ENCODE data around the gene DALRD3. TPM values are rescaled to one million over a fixed set of nuclear protein-coding genes. Genes with fewer than 3 reads are reported as not detected.

DALRD3 gene
- total and polyA plus RNA-seq, 2 of the 8 experiments (the other 6 are each of a cell fraction or from before 2014, with no cell fraction given), result 30.4 to 86.5 TPM

- TF ChIP-seq RNF2 (IDR thresholded peaks at IDR 0.05; ENCODE audit: borderline replicate concordance, low read depth, low read length, missing control alignments, poor library complexity, severe bottlenecking) (no peak), HDAC2 (IDR thresholded peaks at IDR 0.05; ENCODE audit: borderline replicate concordance in 1 of 2, low read depth in 2 of 2, low read length in 2 of 2) (no peak; a peak in 1 of 4 replicates), MAX (IDR thresholded peaks at IDR 0.05) (peak; percentile 80), GTF2F1 (IDR thresholded peaks at IDR 0.05; ENCODE audit: borderline replicate concordance, low read depth, low read length) (peak; percentile 17; the same call in 1 of the 2 replicates), KDM5A (IDR thresholded peaks at IDR 0.05; ENCODE audit: low read length) (no peak; the same call in 1 of the 2 replicates), TEAD4 (IDR thresholded peaks at IDR 0.05; ENCODE audit: low read depth, low read length) (no peak), RAD21 (IDR thresholded peaks at IDR 0.05 in 1 of 2, conservative IDR thresholded peaks at IDR 0.05 in 1 of 2; ENCODE audit: low read depth in 2 of 2, low read length in 2 of 2) (peak; percentile 25 to 41; a peak in 3 of 4 replicates), SRF (IDR thresholded peaks at IDR 0.05; ENCODE audit: low read depth, low read length) (no peak), YY1 (IDR thresholded peaks at IDR 0.05; ENCODE audit: low read depth, low read length) (peak; percentile 89), PHF8 (conservative IDR thresholded peaks at IDR 0.05; ENCODE audit: low read depth, low read length) (peak; percentile 99), BACH1 (IDR thresholded peaks at IDR 0.05; ENCODE audit: low read length) (no peak), BRCA1 (IDR thresholded peaks at IDR 0.05; ENCODE audit: low read depth, low read length) (no peak), EP300 (IDR thresholded peaks at IDR 0.05; ENCODE audit: borderline replicate concordance in 1 of 2, low read depth in 2 of 2, low read length in 2 of 2) (no peak; a peak in 1 of 3 replicates), RFX5 (IDR thresholded peaks at IDR 0.05; ENCODE audit: borderline replicate concordance, low read depth, low read length) (no peak), EGR1 (IDR thresholded peaks at IDR 0.05; ENCODE audit: borderline replicate concordance, low read depth, low read length) (peak; percentile 75; the same call in 1 of the 2 replicates), ATF2 (IDR thresholded peaks at IDR 0.05; ENCODE audit: low read length) (peak; percentile 55; the same call in 1 of the 2 replicates), TAF7 (optimal IDR thresholded peaks at IDR 0.05; ENCODE audit: borderline replicate concordance, low read depth, low read length) (peak; percentile 60), ZNF274 (IDR thresholded peaks at IDR 0.05; ENCODE audit: borderline replicate concordance, extremely low read depth, low read length) (no peak), POU5F1 (IDR thresholded peaks at IDR 0.05; ENCODE audit: low read depth, low read length) (no peak), POLR2A (IDR thresholded peaks at IDR 0.05; ENCODE audit: control extremely low read depth in 1 of 2, low read depth in 2 of 2, low read length in 2 of 2) (peak in 1 of 2 experiments; percentile 88; a peak in 2 of 3 replicates)
These were observed 3.7 kb upstream of the DALRD3 start, which contains the start of gene NDUFAF3 (continued) for GRCh38 chr3:49021813-49022687.
